Measurements from ENCODE around the gene BIN2. TPM values are rescaled to one million over a fixed set of nuclear protein-coding genes. Genes with fewer than 3 reads are reported as not detected.
"Not testable (repeated sequence)": the region's sequence is repeated elsewhere in the genome, so short reads cannot be mapped to it uniquely, and the experiment has no call there.

The BIN2 gene
- polyA plus RNA-seq, 3 donors: 120 to 376 (median 196) TPM

GRCh38 chr12:51306507-51306906 lies 17.5 kb downstream of the BIN2 start:
- H3K27me3 Mint-ChIP-seq (ENCODE audit: low read depth in 3 of 3): no peaks in the 10 kb centered on the region
- DNase-seq: no peak
- intact Hi-C loops (cut with micrococcal nuclease): no loop called here
- H3K9ac ChIP-seq (ENCODE audit: insufficient read depth, low read length, poor library complexity, severe bottlenecking): peak overlapping the region; percentile 2
- H3K79me2 ChIP-seq (ENCODE audit: insufficient read depth, low read length): peaks cover 91% of the 10 kb centered on the region
- no peaks in the 10 kb centered on the region for H3K4me1 ChIP-seq (ENCODE audit: control insufficient read depth in 1 of 2, insufficient read depth in 2 of 2, low read length in 2 of 2)
- no peak overlapping the region for H3K4me3 ChIP-seq (replicated peaks in 1 of 3; ENCODE audit: low read depth in 2 of 3, low read length in 3 of 3)
- peak overlapping the region in 5 of 7 donors; percentile 12 to 81 (median 76) for H3K27ac Mint-ChIP-seq
- H3K27ac ChIP-seq (ENCODE audit: low read depth in 1 of 2, low read length in 2 of 2): peak overlapping the region in 1 of 2 donors; percentile 61
- H3K36me3 ChIP-seq (replicated peaks in 1 of 2; ENCODE audit: control insufficient read depth in 1 of 2, insufficient read depth in 2 of 2, low read length in 2 of 2): peaks cover 82 to 93% of the 10 kb centered on the region in 2 donors
- no CpG with 5 or more reads among the region's 5 CpGs for WGBS (ENCODE audit: insufficient coverage)
- H4K20me1 ChIP-seq (ENCODE audit: insufficient read depth, low read length): peaks cover 100% of the 10 kb centered on the region
- H2AFZ ChIP-seq (ENCODE audit: insufficient read depth, low read depth, low read length, poor library complexity, severe bottlenecking): no peak overlapping the region
- peaks cover 30% of the 10 kb centered on the region for H3K4me1 Mint-ChIP-seq
- H3K27me3 ChIP-seq (ENCODE audit: control insufficient read depth in 2 of 2, insufficient read depth in 2 of 2, low read length in 2 of 2): no peaks in the 10 kb centered on the region
- no peak overlapping the region for H3K4me2 ChIP-seq (replicated peaks; ENCODE audit: extremely low read depth, low read length, poor library complexity, severe bottlenecking)
- H3K9me3 Mint-ChIP-seq: peaks cover 0 to 3% (median 0%) of the 10 kb centered on the region in 7 donors
- peaks cover 75 to 93% of the 10 kb centered on the region in 2 donors for H3K36me3 Mint-ChIP-seq
- no peaks in the 10 kb centered on the region for H3K9me3 ChIP-seq (replicated peaks in 1 of 2; ENCODE audit: control insufficient read depth in 1 of 2, insufficient read depth in 1 of 2, low read length in 2 of 2)
- no peak overlapping the region for H3K4me3 Mint-ChIP-seq
- TF ChIP-seq, protein P1, sequence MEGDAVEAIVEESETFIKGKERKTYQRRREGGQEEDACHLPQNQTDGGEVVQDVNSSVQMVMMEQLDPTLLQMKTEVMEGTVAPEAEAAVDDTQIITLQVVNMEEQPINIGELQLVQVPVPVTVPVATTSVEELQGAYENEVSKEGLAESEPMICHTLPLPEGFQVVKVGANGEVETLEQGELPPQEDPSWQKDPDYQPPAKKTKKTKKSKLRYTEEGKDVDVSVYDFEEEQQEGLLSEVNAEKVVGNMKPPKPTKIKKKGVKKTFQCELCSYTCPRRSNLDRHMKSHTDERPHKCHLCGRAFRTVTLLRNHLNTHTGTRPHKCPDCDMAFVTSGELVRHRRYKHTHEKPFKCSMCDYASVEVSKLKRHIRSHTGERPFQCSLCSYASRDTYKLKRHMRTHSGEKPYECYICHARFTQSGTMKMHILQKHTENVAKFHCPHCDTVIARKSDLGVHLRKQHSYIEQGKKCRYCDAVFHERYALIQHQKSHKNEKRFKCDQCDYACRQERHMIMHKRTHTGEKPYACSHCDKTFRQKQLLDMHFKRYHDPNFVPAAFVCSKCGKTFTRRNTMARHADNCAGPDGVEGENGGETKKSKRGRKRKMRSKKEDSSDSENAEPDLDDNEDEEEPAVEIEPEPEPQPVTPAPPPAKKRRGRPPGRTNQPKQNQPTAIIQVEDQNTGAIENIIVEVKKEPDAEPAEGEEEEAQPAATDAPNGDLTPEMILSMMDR (IDR thresholded peaks at IDR 0.05): no peak

GRCh38 chr12:51300768-51301167 lies 23.2 kb downstream of the BIN2 start:
- H3K27ac Mint-ChIP-seq; H3K27me3 ChIP-seq (ENCODE audit: control insufficient read depth in 2 of 2, insufficient read depth in 2 of 2, low read length in 2 of 2); H3K27ac ChIP-seq (ENCODE audit: low read depth in 1 of 2, low read length in 2 of 2); H3K4me3 ChIP-seq (replicated peaks in 1 of 3; ENCODE audit: low read depth in 2 of 3, low read length in 3 of 3); DNase-seq; H3K4me1 ChIP-seq (ENCODE audit: control insufficient read depth in 1 of 2, insufficient read depth in 2 of 2, low read length in 2 of 2); H3K9me3 ChIP-seq (replicated peaks in 1 of 2; ENCODE audit: control insufficient read depth in 1 of 2, insufficient read depth in 1 of 2, low read length in 2 of 2); H2AFZ ChIP-seq (ENCODE audit: insufficient read depth, low read depth, low read length, poor library complexity, severe bottlenecking); H3K9me3 Mint-ChIP-seq; H3K27me3 Mint-ChIP-seq (ENCODE audit: low read depth in 3 of 3); H3K4me2 ChIP-seq (replicated peaks; ENCODE audit: extremely low read depth, low read length, poor library complexity, severe bottlenecking); intact Hi-C loops (cut with micrococcal nuclease); H3K9ac ChIP-seq (ENCODE audit: insufficient read depth, low read length, poor library complexity, severe bottlenecking); H3K4me3 Mint-ChIP-seq; H3K4me1 Mint-ChIP-seq: not testable (repeated sequence)
- Histone ChIP-seq H4K20me1 (ENCODE audit: insufficient read depth, low read length) (peaks cover 92% of the 10 kb centered on the region), H3K79me2 (ENCODE audit: insufficient read depth, low read length) (peaks cover 46% of the 10 kb centered on the region), H3K36me3 (replicated peaks in 1 of 2; ENCODE audit: control insufficient read depth in 1 of 2, insufficient read depth in 2 of 2, low read length in 2 of 2) (peaks cover 91 to 93% of the 10 kb centered on the region in 2 donors)
- 90% methylated on average over 5 of the region's 10 CpGs for WGBS (ENCODE audit: insufficient coverage)
- H3K36me3 Mint-ChIP-seq: peaks cover 68 to 95% of the 10 kb centered on the region in 2 donors

Measured in CD14-positive monocyte (primary cell).